Subcutaneous adipose tissue (tissue), 4 donors: Measurements from ENCODE around the gene ADGRL1. TPM values are rescaled to one million over a fixed set of nuclear protein-coding genes. Genes with fewer than 3 reads are reported as not detected.

Experiments used
- CTCF ChIP-seq: fragments of 450-650 bp; IDR thresholded peaks from one replicate; pipeline ENCODE4 v1.5.1; 2016; ENCODE audit warnings: low read depth, mild to moderate bottlenecking, control low read depth, antibody characterized with exemption, moderate library complexity
- total RNA-seq, 4 donors: library from RNA; depleted of rRNA; stranded (reverse); fragments of >200 nt; gene quantifications; one replicate each; pipeline ENCODE4 v1.1.0, GENCODE V29; 2016

The ADGRL1 gene
- total RNA-seq, 4 donors from 2014 or later, result 8.2 to 25.2 (median 11.4) TPM

DNA sequence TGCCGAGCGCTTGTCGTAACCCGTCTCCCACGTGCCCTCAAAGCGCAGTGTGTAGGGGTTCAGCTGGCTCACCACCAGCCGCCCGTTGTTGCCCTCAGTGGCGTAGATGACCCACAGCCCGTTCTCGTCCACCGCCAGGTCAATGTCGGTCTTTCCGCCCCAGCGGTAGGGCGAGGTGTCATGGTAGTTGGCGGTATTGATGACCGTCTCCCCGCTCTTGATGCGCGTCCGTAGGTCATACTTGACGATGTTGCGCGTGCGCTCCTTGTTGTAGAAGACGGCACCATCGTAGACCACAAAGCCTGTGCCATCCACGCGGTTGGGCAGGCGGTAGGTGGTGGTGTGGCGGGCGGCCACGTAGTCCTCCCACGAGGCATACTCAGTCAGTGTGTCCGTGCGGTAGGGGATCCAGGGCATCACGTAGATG is 43.1 kb downstream of the ADGRL1 start:
- no peak for TF ChIP-seq CTCF

DNA sequence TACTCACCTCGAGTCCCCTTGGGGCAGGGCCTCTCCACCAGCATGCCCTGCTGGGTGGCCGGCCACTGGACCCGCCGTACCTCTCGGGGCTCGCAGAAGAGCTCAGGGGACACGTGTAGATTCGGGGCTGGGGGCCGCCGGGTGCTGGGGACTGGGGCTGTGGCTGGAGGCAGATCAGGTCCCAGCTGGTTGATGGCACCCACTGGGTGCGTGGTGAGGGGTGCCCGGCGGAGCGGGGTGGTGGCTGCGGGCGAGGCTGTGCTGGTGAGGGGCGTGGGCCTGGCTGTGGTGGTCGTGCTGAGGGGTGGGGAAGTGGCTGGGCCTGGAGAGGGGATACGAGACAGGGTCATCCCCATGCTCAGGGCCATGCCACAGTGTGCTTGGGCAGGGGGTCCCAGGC is 44.7 kb downstream of the ADGRL1 start:
- no peak for TF ChIP-seq CTCF

DNA sequence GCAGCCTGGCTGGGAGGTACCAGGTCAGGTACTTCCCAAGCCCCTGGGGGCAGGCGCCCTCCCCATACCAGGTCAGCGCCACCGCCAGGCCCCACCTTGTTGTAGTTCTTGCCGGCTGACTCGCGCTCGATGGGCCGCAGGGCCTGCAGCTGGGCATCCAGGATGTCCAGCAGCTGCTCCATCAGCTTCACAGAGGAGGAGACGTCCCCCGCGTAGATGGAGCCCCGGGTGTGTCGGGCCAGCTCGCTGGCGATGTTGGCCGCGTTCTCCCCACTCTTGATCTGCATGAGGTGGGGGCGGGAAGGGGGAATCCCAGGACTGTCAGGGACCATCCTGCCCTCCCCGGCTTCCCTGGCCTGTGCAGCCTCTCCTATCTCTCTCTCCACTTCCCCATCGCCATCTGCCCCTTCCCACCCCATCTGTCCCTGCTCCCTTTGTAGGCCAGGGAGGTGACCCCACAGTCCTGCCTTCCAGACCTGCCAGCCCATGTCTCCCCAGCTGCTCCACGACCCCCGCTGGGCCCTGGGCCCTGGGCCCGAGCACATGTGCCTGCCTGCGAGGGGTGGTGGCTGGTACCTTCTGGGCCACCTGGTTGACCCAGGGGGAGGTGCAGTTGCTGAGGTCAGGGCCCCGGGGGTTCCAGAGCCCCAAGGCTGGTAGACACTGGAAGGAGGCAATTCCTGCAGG is 45.8 kb downstream of the ADGRL1 start:
- no peak for TF ChIP-seq CTCF

DNA sequence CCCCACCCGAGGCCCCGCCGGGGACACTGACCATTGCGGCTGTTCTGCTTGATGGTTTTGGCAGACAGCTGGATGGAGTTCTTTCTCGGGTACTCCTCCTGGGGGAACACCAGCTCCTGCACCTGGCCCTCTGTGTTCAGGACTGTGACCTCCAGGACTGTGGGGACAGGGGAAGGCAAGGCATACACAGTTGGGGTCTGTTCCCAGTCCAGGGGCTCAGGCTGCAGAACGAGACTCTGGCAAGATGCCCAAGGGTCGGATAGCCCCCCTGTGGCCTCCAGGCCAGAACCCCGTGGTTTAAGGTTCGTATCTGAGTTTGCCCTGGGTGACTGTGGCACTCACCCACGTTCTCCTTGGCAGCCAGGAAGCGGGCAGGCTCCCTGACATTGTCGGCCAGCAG is 46.9 kb downstream of the ADGRL1 start:
- no peak for TF ChIP-seq CTCF

- TF ChIP-seq CTCF, result no peak
Observed at GRCh38 chr19:14158276-14159023, 47.5 kb downstream of the ADGRL1 start.

DNA sequence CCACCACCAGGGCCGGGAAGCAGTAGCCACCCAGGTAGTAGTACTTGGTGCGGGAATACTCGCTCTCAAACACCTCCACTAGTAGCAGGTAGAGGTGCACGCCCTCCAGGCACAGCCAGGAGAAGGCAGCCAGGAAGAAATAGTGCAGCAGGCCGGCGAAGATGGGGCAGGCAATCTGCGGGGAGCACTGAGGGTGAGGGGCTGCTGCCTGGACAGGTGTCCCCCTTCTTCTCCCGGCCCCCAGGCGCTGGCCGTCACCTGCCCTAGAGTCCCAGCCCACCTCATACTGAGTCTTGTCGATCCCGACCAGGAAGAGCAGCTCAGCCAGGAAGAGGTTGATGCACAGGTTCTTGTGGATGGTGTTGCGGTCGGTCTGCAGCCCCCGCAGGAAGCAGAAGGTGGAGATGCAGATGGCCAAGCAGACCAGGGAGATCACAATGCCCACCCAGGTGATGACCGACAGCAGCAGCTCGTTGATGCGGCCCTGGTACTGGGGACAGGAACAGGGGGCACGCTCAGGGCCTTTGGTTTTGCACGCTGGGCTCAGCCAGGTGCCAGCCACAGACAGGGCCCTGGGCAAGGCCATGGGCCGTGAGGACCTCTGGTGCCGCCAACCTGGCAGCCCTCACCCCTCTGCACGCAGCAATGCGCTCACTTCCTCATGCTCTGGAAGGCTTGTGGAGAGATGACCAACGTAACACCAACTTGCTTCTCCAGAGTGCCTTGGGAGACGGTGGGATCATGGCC is 48.8 kb downstream of the ADGRL1 start:
- no peak for TF ChIP-seq CTCF

GRCh38 chr19:14156122-14156521 is 49.8 kb downstream of the ADGRL1 start:
- TF ChIP-seq CTCF, result no peak
